Ascending aorta (tissue), 2 donors: ENCODE measurements around the gene RAB19. TPM values are rescaled to one million over a fixed set of nuclear protein-coding genes. Genes with fewer than 3 reads are reported as not detected.

Source experiments
- DNase-seq, 2 donors: peaks; one replicate each; pipeline ENCODE4 v3.0.0-alpha.2; 2019; ENCODE audit warnings: low spot score in 2 of 2
- H3K27ac ChIP-seq, 2 donors: fragments of 200-600 bp; sonication (generic); one replicate each; pipeline ENCODE4 v1.5.1; 2016 to 2017; ENCODE audit warnings: mild to moderate bottlenecking in 1 of 2
- H3K27me3 ChIP-seq: fragments of 200-600 bp; sonication (generic); one replicate; pipeline ENCODE4 v1.5.1; 2017
- H3K36me3 ChIP-seq, 2 donors: fragments of 200-600 bp; sonication (generic); one replicate each; pipeline ENCODE4 v1.5.1; 2016
- H3K4me1 ChIP-seq, 2 donors: fragments of 200-600 bp; sonication (generic); one replicate each; pipeline ENCODE4 v1.5.1; 2016 to 2017; ENCODE audit warnings: mild to moderate bottlenecking in 1 of 2
- H3K4me3 ChIP-seq, 2 donors: fragments of 200-600 bp; sonication (generic); one replicate each; pipeline ENCODE4 v1.5.1; 2016 to 2017; ENCODE audit warnings: mild to moderate bottlenecking in 1 of 2
- H3K9me3 ChIP-seq, 2 donors: fragments of 200-600 bp; sonication (generic); one replicate each; pipeline ENCODE4 v1.5.1; 2016
- CTCF ChIP-seq, 3 experiments: fragments of 200-600 bp in 2 of 3; fragments of 450-650 bp in 1 of 3; sonication (generic) in 2 of 3; IDR thresholded peaks; one replicate each; pipeline ENCODE4 v1.5.1; 2016 to 2019; ENCODE audit warnings: antibody characterized with exemption in 3 of 3, mild to moderate bottlenecking in 1 of 3, moderate library complexity in 1 of 3
- intact Hi-C: fragments of 100-400 bp; cut with DNase I; formaldehyde crosslinking; loops from one replicate; pipeline ENCODE4 v1.15.1; 2023
- total RNA-seq: library from RNA; depleted of rRNA; stranded (reverse); fragments of >200 nt; gene quantifications from one replicate; pipeline ENCODE4 v1.1.0, GENCODE V29; 2016

RAB19 gene
- total RNA-seq, 1 donor from 2014 or later = not detected

GRCh38 chr7:140393756-140394306 lies 10.0 kb upstream of the RAB19 start:
- Histone ChIP-seq H3K4me1 (peaks cover 0 to 3% of the 10 kb centered on the region in 2 donors), H3K36me3 (no peaks in the 10 kb centered on the region), H3K27ac (no peak overlapping the region), H3K9me3 (no peaks in the 10 kb centered on the region), H3K27me3 (no peaks in the 10 kb centered on the region), H3K4me3 (no peak overlapping the region)
- intact Hi-C loops = loop anchor here (10.0 kb wide), 3 partner anchors 531 to 959 kb away; partner anchors contain the start of genes BRAF and MRPS33
- TF ChIP-seq CTCF (IDR thresholded peaks at IDR 0.05) = no peak
- no peak for DNase-seq

- intact Hi-C loops = loop anchor here (1.0 to 10.0 kb wide), 6 partner anchors 80 to 963 kb away; partner anchors contain the start of genes ADCK2, BRAF and MRPS33
- TF ChIP-seq CTCF (IDR thresholded peaks at IDR 0.05) = peak in 1 of 3 experiments; percentile 29
- peak within 1 kb of the TSS; percentile 76 to 83 for H3K27ac ChIP-seq
These were observed 5.8 kb upstream of the RAB19 start, which contains the start of gene SLC37A3 for GRCh38 chr7:140397784-140398750. Gene SLC37A3 (minus strand): TSS chr7:140398530. CDS start chr7:140382526, 16,004 bp downstream.

GRCh38 chr7:140398821-140399220 lies 5.0 kb upstream of the RAB19 start:
- intact Hi-C loops = loop anchor here (1.0 to 10.0 kb wide), 6 partner anchors 79 to 964 kb away; partner anchors contain the start of genes ADCK2, BRAF and MRPS33
- Histone ChIP-seq H3K36me3 (no peaks in the 10 kb centered on the region), H3K9me3 (no peaks in the 10 kb centered on the region), H3K27ac (no peak overlapping the region), H3K4me3 (peak overlapping the region in 1 of 2 donors; percentile 81), H3K27me3 (no peaks in the 10 kb centered on the region), H3K4me1 (peaks cover 0 to 3% of the 10 kb centered on the region in 2 donors)
- no peak for TF ChIP-seq CTCF (IDR thresholded peaks at IDR 0.05)
- no peak for DNase-seq

More at GRCh38 chr7:140397784-140398750, 5.8 kb upstream of the RAB19 start, which contains the start of gene SLC37A3:
- Histone ChIP-seq H3K9me3 (no peaks in the 10 kb centered on the region), H3K36me3 (no peaks in the 10 kb centered on the region), H3K27me3 (no peaks in the 10 kb centered on the region), H3K4me1 (peaks cover 0 to 3% of the 10 kb centered on the region in 2 donors), H3K4me3 (peak within 1 kb of the TSS; percentile 81)
- peak; percentile 37 to 89 for DNase-seq

GRCh38 chr7:140400381-140400780 lies 3.5 kb upstream of the RAB19 start:
- Histone ChIP-seq H3K4me1 (peaks cover 0 to 6% of the 10 kb centered on the region in 2 donors), H3K27ac (no peak overlapping the region), H3K4me3 (no peak overlapping the region), H3K9me3 (no peaks in the 10 kb centered on the region), H3K27me3 (no peaks in the 10 kb centered on the region), H3K36me3 (no peaks in the 10 kb centered on the region)
- intact Hi-C loops = no loop called here
- no peak for TF ChIP-seq CTCF (IDR thresholded peaks at IDR 0.05)
- DNase-seq = no peak

- intact Hi-C loops = no loop called here
- Histone ChIP-seq H3K27me3 (no peaks in the 10 kb centered on the region), H3K4me3 (no peak overlapping the region), H3K27ac (no peak overlapping the region), H3K4me1 (peaks cover 0 to 4% of the 10 kb centered on the region in 2 donors), H3K9me3 (no peaks in the 10 kb centered on the region), H3K36me3 (no peaks in the 10 kb centered on the region)
- no peak for DNase-seq
- TF ChIP-seq CTCF (IDR thresholded peaks at IDR 0.05) = no peak
These were observed 1.6 kb upstream of the RAB19 start for GRCh38 chr7:140402178-140402835.
